GM12872 (cell line): Measurements from ENCODE around the gene ICAM1.

ENCODE experiments used
- CTCF ChIP-seq: IDR thresholded peaks from 3 replicates; pipeline ENCODE4 v1.5.1; 2011; ENCODE audit warnings: low read depth, mild to moderate bottlenecking, low read length, moderate library complexity; ENCODE audit not compliant: insufficient read depth

The ICAM1 gene

GRCh38 chr19:10315335-10316214 lies 44.7 kb downstream of the ICAM1 start, which contains the start of gene FDX2:
FDX2 (minus strand) TSS chr19:10316015; CDS start chr19:10315996, 19 bp downstream.
- no peak for TF ChIP-seq CTCF

GRCh38 chr19:10316229-10317044 lies 45.5 kb downstream of the ICAM1 start:
- no peak for TF ChIP-seq CTCF

- no peak for TF ChIP-seq CTCF
These were observed 46.3 kb downstream of the ICAM1 start for GRCh38 chr19:10317045-10317856.

GRCh38 chr19:10317857-10318462 lies 47.0 kb downstream of the ICAM1 start:
- TF ChIP-seq CTCF = no peak

GRCh38 chr19:10318807-10319682 lies 48.1 kb downstream of the ICAM1 start:
- TF ChIP-seq CTCF = no peak

- TF ChIP-seq CTCF = no peak
These were observed 49.9 kb downstream of the ICAM1 start for GRCh38 chr19:10320602-10321416.
